Hematopoietic multipotent progenitor cell (in vitro differentiated cells): ENCODE results near the gene UGT1A8. TPM values are rescaled to one million over a fixed set of nuclear protein-coding genes. Genes with fewer than 3 reads are reported as not detected.

ENCODE experiments used
- DNase-seq, 3 donors: peaks; one replicate each; pipeline ENCODE4 v3.0.0-alpha.2; 2011 to 2015; ENCODE audit warnings: low read depth in 2 of 3, low spot score in 2 of 3
- total RNA-seq: library from RNA; depleted of rRNA; stranded (reverse); fragments of >200 nt; gene quantifications from one replicate; pipeline ENCODE4 v1.2.3, GENCODE V29; 2012

The UGT1A8 gene
- total RNA-seq, 1 donor: under 0.01 TPM

DNA sequence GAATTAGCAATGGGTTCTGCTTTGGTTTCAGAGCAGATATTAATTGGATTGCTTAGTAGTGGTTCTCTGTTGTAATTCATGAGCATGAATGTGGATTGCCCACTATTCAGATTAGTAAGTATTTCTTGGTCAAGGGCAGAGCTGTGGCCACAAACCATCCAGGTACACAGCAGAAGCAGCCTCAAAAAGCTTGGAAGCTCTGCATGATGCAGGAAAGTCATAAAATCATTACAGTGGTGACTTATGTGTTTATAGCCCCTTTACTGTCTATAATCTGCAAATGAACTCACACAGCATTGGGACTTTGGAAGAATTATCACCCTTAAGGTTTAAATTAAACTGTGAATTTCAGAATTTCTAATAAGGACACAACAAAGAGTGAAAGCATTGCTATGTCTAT lies 140.7 kb downstream of the UGT1A8 start:
- DNase-seq: no peak

DNA sequence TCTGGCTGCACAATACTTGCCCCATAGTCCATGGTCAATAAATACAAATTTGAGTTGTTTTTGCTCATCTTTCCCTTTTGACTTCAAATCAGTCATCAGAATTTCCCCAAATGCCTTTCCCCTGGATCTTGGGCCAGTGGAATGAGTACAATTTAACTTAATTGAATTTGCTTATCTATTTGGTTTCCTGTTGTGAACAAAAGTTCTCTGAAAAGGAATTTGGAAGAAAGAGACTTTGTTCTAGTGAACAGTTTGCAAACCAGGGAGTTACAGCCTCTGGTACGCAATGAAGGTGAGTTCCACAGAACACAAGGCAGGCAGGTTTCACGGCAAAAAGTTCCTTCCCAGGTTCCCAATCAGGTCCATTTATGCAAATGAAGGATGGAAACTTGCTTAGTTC lies 141.4 kb downstream of the UGT1A8 start:
- DNase-seq: no peak

DNA sequence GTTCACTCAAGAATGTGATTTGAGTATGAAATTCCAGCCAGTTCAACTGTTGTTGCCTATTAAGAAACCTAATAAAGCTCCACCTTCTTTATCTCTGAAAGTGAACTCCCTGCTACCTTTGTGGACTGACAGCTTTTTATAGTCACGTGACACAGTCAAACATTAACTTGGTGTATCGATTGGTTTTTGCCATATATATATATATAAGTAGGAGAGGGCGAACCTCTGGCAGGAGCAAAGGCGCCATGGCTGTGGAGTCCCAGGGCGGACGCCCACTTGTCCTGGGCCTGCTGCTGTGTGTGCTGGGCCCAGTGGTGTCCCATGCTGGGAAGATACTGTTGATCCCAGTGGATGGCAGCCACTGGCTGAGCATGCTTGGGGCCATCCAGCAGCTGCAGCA lies 142.6 kb downstream of the UGT1A8 start, which contains the start of gene UGT1A1:
UGT1A1 (plus strand) TSS at position 228 of the 400 bp plus-strand sequence; CDS start at position 246, 18 bp downstream.
- no peak for DNase-seq

DNA sequence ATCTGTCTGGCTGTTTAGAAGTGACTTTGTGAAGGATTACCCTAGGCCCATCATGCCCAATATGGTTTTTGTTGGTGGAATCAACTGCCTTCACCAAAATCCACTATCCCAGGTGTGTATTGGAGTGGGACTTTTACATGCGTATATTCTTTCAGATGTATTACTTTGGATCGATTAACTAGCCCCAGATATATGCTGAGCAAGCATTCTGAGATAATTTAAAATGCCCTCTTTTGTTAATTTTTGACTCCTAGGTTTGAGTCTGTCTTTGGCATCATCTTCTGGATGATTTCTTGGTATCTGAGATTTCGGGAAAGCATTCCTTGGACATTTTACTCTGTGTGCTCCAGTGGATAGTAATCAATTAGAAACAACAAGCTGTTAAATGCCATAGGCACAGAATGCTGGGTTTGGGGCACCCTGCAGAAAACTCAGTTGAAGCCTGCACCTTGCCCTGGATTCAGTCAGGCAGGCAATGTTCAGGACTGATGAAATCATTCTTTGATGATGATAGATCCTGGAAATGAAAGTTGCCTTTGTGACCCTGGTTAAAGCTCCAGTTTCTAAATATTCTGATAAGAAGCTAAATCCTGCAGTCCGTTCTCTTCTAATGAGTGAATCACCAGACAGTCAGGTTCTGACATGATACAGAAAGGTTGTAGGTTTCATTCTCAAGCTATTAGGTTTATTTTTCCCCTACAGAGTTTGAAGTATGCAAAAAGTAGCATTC lies 143.8 kb downstream of the UGT1A8 start:
- no peak for DNase-seq

DNA sequence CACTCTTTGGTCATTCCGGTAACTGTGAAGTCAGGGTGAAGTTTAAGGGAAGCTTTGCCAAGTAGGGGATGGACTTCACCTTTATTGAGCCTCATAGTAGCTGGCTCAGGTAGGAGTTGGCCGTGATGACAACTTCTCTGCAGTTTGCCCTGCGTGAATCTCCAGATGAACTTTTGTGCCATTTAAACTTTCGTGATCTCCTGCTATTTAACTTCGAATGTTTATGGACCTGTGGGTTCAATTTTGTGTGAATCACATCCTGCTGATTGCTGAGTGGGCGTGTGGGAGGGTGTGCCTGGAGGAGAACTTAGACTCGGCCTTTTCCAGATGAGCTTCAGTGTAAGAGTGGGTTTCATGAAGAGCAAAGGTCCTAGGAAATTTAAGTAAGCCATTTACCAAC lies 146.8 kb downstream of the UGT1A8 start:
- no peak for DNase-seq

DNA sequence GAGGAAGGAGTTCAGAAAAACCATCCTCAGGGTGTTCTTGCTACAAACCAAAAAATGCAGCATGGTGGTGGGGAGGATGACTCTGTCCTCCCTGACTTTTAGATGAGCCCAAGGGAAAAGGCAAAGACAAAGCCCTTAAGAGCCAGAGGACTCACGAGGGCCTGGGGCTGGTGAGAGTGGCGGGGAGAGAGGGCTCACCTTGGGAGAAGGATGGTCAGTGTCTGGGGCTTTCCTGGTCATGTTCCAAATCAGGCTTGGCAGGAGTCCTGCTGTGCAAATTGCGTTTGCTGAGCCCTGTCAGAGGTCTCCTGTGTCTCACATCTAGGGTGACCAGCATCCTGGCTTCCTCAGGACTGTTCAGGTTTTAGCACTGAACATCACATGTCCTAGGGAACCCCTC lies 147.3 kb downstream of the UGT1A8 start:
- DNase-seq: no peak

DNA sequence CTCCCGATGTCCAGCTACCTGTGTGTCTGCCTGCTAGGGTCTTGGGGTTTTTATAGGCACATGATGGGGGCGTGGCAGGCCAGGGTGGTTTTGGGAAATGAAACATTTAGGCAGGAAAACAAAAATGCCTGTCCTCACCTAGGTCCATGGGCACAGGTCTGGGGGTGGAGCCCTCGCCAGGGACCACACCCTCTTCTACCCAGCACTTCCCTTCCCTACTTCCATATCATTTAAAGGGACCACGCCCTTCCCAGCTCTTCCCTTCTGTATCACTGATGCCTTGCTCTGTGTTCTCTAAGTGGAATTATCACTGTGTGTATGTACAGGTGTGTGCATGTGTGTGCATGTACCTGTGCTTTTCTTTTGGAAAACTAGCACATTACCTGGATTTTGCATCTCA lies 149.0 kb downstream of the UGT1A8 start:
- DNase-seq: no peak

DNA sequence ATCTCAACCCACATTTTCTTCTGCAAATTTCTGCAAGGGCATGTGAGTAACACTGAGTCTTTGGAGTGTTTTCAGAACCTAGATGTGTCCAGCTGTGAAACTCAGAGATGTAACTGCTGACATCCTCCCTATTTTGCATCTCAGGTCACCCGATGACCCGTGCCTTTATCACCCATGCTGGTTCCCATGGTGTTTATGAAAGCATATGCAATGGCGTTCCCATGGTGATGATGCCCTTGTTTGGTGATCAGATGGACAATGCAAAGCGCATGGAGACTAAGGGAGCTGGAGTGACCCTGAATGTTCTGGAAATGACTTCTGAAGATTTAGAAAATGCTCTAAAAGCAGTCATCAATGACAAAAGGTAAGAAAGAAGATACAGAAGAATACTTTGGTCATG lies 150.6 kb downstream of the UGT1A8 start:
- DNase-seq: no peak

DNA sequence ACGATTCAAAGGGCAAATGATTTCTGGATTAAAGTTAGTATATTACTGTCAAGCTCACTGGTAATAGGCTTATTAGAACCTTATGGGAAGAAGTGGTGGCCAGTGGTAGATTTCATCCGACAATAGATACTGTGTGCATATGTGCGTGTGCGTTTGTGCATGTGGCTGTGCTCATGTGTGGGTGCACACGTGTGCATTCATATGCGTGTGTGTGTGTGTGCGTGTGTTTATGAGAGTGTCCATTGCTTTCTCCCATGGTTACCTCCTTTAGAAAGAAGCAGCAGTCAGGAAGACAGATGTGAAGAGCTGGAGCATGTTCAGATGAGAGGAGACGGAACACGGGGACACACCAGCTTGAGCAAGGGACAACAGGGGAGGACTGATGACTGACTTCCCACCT lies 151.8 kb downstream of the UGT1A8 start:
- no peak for DNase-seq

DNA sequence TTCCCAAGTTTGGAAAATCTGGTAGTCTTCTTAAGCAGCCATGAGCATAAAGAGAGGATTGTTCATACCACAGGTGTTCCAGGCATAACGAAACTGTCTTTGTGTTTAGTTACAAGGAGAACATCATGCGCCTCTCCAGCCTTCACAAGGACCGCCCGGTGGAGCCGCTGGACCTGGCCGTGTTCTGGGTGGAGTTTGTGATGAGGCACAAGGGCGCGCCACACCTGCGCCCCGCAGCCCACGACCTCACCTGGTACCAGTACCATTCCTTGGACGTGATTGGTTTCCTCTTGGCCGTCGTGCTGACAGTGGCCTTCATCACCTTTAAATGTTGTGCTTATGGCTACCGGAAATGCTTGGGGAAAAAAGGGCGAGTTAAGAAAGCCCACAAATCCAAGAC lies 154.7 kb downstream of the UGT1A8 start:
- DNase-seq: no peak

DNA sequence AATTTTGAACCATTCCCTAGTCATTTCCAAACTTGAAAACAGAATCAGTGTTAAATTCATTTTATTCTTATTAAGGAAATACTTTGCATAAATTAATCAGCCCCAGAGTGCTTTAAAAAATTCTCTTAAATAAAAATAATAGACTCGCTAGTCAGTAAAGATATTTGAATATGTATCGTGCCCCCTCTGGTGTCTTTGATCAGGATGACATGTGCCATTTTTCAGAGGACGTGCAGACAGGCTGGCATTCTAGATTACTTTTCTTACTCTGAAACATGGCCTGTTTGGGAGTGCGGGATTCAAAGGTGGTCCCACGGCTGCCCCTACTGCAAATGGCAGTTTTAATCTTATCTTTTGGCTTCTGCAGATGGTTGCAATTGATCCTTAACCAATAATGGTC lies 155.2 kb downstream of the UGT1A8 start:
- DNase-seq: no peak

DNA sequence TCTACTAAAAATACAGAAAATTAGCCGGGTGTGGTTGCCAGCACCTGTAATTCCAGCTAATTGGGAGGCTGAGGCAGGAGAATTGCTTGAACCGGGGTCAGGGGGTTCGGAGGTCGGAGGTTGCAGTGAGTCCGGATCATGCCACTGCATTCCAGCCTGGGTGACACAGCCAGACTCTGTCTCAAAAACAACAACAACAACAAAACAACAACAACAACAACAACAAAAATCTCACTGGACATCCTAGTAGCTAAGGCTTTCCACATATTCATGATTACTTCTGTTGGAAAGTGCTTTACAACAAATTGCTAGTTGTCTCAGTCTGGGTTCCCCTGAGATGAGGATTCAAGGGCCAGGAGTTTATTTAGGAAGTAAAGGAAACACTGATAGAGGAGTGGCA lies 156.4 kb downstream of the UGT1A8 start:
- no peak for DNase-seq

DNA sequence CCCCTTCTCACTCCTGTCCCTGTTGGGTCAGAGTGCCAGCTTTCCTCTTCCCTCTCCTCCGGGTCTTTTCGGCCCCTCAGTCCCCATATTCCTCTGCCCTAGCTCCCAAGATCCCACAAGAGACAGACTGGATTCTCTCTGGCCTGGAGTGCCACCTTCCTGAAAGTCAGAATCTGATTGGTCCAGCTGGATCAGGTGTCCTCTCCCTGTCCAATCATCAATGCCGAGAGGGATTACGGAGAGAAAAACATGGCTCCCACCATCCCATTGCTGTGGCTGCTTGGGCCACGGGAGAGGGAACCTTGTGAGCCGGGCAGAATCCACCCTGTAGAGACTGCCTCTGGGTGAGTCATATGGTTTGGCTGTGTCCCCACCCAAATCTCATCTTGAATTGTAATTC lies 158.0 kb downstream of the UGT1A8 start:
- DNase-seq: no peak

DNA sequence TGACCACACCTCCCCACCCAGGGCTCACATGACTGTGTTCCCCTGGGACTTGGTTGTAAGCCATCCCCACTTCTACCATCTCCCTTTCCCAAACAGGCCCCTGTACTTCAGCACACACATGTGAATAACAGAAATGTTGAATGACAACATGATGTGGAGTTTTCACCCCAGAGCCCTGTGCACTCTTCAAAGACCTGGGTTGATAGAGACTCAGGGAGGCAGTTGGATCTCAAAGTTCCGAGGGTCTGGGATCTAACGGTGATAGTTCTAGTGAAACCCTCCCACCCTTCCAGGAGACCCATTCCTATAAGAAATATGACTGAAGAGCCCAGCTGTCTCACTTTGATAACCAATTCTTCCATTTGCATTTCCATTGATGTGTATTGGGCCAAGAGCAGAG lies 160.6 kb downstream of the UGT1A8 start, which contains the start of gene MROH2A:
MROH2A (plus strand) TSS at position 301 of the 400 bp plus-strand sequence. CDS start 1,029 bp downstream, outside the sequence.
- no peak for DNase-seq

DNA sequence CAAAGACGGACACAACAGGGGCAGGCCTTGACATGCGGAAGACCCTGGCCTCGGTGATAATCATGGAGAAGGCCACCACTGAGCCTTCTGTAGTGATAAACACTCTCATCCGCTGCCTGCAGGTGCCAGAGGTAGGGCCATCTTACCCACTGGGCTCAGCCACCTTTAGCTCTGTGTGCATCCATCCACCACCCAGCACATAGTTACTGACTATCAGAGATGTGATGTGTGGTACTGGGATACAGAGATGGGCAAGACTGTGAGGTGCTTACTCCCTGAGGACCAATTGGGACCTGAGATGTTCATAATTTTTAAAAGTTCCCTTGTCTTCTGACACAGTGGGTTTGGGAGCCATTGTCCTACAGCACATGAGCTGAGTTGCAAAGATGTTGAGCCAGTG lies 162.3 kb downstream of the UGT1A8 start:
- no peak for DNase-seq

DNA sequence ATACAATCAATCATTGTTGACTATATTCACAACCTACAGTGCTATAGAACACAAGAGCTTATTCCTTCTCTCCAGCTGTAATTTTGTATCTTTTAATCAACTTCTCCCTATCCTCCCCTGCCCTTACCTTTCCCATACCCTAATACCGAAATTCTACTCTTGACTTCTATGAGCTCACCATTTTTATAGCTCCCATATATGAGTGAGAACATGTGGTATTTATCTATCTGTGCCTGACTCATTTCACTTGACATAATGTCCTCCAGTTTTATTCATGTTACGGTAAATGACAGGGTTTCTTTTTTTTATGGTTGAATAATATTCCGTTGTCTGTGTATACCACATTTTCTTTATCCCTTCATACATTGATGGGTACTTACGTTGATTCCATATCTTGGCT lies 163.3 kb downstream of the UGT1A8 start:
- DNase-seq: no peak

DNA sequence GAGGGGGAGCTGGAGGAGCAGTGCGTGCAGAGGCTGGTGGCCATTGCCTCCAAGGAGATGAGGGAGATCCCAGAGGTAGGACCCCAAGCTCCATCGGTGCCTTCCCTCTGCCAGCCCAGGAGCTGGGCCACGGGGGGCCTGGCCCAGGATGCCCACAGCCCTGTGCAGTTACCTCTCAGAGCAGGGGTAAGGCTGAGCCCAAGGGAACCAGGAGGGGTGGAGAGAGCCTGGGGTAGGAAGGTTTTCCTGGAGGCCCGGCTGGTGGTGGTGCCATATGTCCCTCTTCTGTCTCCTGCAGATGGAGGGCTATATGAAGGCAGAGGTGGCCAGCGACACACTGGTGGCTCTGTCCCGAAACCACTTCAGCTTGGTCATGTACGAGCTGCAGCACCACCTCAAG lies 172.1 kb downstream of the UGT1A8 start:
- DNase-seq: no peak

DNA sequence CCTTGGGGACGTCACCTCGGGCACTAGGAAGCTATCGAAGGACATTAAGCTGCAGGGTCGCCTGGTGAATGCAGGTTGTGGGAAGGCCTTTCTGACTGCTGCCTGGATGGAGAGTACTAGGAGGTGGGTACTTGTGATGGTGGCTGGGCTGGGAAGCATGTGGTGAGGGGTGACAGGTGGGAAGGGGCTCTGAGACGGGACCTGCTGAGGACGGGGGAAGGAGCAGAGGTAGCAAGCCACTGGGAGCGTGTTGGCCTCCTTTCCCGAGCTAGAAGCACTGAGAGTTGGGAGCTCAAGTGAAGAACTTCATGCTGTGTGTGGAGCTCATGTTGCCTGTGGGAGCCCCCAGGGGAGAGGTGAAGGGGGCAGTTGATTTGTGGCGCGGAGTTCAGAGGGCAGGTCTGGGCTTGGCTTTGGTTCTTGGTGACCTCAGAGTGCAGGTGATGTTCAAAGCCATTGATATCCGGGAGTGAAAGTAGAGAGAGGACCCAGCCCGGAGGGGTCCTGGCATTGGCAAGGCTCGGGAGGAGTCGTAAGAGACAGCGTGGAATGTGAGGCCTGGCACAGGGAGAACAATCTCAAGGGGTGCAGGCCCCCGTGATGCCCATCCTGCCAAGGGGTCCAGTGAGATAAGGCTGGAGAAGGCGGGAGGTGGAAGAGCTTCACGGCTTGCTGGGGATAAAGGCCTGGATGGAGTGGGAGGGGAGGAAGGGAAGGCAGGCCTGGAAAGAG lies 173.9 kb downstream of the UGT1A8 start:
- DNase-seq: no peak

DNA sequence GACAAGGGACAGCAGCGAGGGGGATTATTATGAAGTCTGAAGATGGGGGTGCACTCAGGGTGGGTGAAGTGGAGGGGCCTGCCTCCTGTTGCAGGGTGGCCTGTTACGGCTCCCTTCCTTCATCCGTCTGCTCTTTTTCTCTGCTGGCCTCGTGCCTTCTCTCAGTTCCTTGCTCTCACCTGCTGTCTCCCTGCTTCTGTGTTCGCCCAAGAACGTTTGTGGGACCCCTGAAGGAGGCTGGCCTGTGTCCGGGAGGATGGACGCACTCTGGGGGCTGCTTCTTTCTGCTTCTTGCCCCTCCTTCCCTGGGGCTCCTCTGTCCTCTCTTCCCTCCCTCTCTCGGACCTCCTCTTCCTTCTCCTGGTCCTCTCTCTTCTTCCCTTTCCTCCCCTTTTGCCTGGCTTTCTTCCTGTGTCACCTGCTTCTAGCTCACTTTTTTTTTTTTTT lies 174.5 kb downstream of the UGT1A8 start:
- DNase-seq: no peak

DNA sequence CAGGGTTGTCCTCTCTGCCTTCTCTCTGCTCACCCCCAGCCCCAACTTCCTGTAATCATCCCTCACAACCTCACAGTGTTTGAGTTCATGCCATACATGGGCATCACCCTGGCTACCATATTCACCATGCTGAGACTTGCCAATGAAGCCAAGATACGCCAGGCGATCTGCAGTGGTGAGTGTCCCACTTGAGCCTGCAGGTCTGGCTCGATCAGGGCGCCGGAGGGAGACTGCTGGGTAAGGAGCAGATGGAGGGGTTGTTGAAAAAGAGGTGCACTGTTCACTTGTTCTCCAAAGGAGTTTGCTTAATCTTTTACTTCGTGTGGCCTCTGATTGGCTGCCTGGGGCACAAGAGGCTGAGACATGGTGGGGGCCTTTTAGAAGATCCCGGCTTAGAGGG lies 175.3 kb downstream of the UGT1A8 start:
- no peak for DNase-seq

DNA sequence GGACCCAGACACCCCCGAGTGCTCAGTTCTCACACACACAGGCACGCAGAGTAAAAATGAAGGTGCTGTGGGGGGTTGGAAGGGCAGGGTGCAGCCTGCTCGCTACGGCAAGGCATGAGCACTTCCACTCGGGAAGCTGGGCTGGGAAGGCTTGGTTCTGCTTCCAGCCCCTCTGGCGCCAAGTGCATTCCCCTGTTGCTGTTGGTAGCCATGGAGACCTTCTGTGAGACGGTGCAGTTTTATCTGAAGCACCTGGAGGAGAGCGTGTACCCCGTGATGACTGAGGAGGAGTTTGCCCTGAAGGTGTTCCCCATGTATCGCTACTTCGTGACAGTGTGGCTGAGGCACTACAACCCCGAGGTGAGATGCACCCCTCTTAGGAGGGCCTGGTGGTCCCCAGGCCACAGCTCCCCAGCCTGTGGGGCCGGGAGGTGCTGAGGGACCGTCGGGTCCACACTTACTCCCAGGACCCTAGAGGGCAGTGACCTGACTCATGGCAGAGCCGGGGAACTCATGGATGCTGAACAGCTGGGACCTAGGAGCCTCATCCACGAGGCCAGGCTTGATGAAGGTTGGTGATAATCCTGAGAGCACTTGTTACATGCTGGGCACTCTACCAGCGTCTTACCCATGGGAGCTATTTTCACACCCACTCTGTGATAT lies 176.2 kb downstream of the UGT1A8 start:
- DNase-seq: no peak
